Brain microvascular endothelial cell (primary cell): ENCODE results near the gene GALNT12.

ENCODE experiments used
- DNase-seq: peaks from one replicate; pipeline ENCODE4 v3.0.0-alpha.2; 2020
- H3K27ac ChIP-seq: fragments of 250-450 bp; sonication (Bioruptor Pico); 2 replicates; pipeline ENCODE4 v1.5.1; 2020; ENCODE audit warnings: mild to moderate bottlenecking, moderate library complexity
- H3K27me3 ChIP-seq: fragments of 250-450 bp; sonication (Bioruptor Pico); replicated peaks from 2 replicates; pipeline ENCODE4 v1.5.1; 2020; ENCODE audit warnings: mild to moderate bottlenecking
- H3K36me3 ChIP-seq: fragments of 250-450 bp; sonication (Bioruptor Pico); replicated peaks from 2 replicates; pipeline ENCODE4 v1.5.1; 2020; ENCODE audit warnings: mild to moderate bottlenecking
- H3K4me3 ChIP-seq: 2 replicates; pipeline ENCODE4 v1.5.1; 2011; ENCODE audit warnings: low read depth, mild to moderate bottlenecking, control low read depth, low read length, moderate library complexity
- in situ Hi-C: cut with HindIII; loops from 2 replicates; pipeline ENCODE4 v1.10.0; 2017; ENCODE audit warnings: low sequenced_read_pairs, low pct_ligation_motif_present
- TF ChIP-seq, protein P1 (sequence below): IDR thresholded peaks from 2 replicates; pipeline ENCODE4 v1.5.1; 2011; ENCODE audit warnings: low read depth, mild to moderate bottlenecking, moderate library complexity, low read length, control low read depth, inconsistent platforms; ENCODE audit errors: missing control alignments

GALNT12 gene

DNA sequence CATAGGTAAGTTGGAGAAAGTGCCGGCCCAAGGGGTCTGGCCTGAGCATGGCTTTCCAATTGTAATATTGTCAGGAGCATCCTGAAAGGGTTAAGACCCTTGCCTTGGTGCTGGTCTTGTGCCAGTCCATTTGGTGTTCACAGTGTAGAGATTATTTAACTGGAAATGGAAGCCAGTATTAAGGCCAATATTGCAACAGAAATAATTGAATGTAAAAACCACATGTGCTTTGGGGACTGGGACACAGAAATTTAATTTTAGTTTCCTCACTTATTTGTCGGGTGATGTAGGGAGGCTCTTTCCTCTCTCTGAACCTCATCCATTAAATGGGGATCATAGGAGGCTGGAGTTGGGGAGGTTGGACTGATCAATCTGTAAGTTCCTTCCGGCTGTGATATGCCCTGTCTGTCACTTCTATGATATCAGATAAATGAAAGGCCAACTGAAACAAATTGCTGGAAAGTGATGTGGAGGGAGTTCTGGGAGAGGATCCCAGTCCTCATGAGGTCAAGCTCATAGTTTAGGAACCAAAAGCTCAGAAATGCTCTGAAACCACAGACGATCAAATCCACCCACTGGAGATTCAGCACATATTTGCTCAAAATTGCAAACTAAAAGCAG lies 81.4 kb downstream of the GALNT12 start:
- TF ChIP-seq, protein P1, sequence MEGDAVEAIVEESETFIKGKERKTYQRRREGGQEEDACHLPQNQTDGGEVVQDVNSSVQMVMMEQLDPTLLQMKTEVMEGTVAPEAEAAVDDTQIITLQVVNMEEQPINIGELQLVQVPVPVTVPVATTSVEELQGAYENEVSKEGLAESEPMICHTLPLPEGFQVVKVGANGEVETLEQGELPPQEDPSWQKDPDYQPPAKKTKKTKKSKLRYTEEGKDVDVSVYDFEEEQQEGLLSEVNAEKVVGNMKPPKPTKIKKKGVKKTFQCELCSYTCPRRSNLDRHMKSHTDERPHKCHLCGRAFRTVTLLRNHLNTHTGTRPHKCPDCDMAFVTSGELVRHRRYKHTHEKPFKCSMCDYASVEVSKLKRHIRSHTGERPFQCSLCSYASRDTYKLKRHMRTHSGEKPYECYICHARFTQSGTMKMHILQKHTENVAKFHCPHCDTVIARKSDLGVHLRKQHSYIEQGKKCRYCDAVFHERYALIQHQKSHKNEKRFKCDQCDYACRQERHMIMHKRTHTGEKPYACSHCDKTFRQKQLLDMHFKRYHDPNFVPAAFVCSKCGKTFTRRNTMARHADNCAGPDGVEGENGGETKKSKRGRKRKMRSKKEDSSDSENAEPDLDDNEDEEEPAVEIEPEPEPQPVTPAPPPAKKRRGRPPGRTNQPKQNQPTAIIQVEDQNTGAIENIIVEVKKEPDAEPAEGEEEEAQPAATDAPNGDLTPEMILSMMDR = no peak

DNA sequence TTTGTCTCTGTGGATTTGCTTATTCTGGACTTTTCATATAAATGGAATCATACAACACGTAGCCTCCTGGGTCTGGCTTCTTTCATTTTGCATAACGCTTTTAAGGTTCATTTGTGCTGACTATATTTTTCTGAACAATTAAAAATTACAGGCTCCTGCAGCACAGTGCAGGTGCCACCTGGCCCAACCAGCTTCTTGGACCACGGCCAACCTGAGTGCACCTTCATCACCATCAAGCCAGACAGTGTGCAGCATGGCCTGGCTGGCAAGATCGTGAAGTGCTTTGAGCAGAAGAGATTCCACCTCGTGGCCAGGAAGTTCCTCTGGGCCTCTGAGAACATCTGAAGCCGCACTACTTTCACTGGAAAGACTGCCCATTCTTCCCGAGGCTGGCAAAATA lies 82.8 kb downstream of the GALNT12 start:
- in situ Hi-C loops = no loop called here
- TF ChIP-seq, protein P1 = no peak

More for the DNA sequence above, 81.4 kb downstream of the GALNT12 start:
- Histone ChIP-seq H3K27me3 (no peaks in the 10 kb centered on the region), H3K4me3 (no peak overlapping the region), H3K27ac (no peak overlapping the region), H3K36me3 (no peaks in the 10 kb centered on the region)
- DNase-seq = no peak
- in situ Hi-C loops = no loop called here

DNA sequence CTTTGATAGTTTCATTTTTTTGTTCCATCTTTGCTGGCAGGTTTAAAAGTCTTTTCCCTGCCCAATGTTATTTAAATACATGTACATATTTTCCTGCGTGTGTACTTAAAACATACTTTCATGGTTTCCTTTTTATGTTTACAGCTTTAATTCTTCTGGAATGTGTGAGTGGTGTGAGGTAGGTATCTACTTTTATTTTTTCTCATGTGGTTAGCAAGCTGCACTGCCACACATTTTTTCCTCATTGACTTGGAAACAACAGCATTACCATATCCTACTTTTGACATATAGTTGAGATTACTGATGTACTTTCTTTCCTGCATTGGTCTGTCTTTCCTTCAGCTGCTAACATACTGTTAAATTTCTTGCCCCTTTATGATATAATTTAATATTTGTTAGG lies 84.8 kb downstream of the GALNT12 start:
- in situ Hi-C loops = no loop called here
- Histone ChIP-seq H3K36me3 (no peaks in the 10 kb centered on the region), H3K4me3 (no peak overlapping the region), H3K27ac (no peak overlapping the region), H3K27me3 (no peaks in the 10 kb centered on the region)
- DNase-seq = no peak
- TF ChIP-seq, protein P1 = no peak

More for the DNA sequence above, 82.8 kb downstream of the GALNT12 start:
- no peak for DNase-seq
- Histone ChIP-seq H3K4me3 (no peak overlapping the region), H3K27me3 (no peaks in the 10 kb centered on the region), H3K27ac (no peak overlapping the region), H3K36me3 (no peaks in the 10 kb centered on the region)

DNA sequence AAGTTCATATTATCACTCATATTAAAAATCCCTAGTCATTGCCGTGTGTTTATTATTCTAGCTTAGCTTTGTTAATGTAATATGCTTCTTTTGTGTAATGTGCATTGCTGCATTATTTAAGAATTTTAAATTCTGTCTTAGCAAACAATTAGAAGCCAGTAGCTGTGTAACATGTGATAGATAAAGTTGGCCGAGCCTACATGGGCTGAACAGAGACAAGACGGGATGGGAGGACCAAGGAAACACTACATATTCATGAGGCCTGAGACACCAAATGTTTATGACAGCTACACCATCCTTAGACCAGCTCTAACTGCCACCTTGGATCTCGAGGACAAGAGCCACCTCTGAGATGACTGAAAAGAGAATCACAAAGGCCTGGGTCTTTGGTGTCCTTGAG lies 85.2 kb downstream of the GALNT12 start:
- TF ChIP-seq, protein P1 = no peak
- Histone ChIP-seq H3K36me3 (no peaks in the 10 kb centered on the region), H3K27ac (no peak overlapping the region), H3K27me3 (no peaks in the 10 kb centered on the region), H3K4me3 (no peak overlapping the region)
- DNase-seq = no peak
- in situ Hi-C loops = no loop called here

DNA sequence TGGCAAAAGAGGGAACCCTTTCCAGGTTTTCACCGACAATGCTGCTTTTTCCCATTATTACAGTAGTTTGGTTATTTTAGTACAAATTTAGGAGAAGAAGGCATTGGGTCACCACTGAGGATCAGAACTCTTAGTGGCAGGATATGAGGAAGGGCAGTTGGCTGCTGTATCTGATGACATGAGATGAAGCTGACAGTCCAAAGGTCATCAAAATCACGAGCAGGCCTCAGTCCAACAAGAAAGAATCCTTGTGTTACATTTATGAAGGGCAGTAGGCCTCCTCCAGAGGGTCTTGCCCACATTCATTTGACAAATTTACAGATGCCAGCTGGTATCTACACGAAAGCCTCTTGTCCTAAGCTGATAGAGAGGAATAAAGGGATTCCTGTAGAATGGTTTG lies 86.7 kb downstream of the GALNT12 start:
- TF ChIP-seq, protein P1 = no peak
- in situ Hi-C loops = no loop called here
- H3K4me3 ChIP-seq = no peak overlapping the region
- H3K36me3 ChIP-seq = no peaks in the 10 kb centered on the region
- H3K27ac ChIP-seq = no peak overlapping the region
- DNase-seq = no peak
- no peaks in the 10 kb centered on the region for H3K27me3 ChIP-seq

DNA sequence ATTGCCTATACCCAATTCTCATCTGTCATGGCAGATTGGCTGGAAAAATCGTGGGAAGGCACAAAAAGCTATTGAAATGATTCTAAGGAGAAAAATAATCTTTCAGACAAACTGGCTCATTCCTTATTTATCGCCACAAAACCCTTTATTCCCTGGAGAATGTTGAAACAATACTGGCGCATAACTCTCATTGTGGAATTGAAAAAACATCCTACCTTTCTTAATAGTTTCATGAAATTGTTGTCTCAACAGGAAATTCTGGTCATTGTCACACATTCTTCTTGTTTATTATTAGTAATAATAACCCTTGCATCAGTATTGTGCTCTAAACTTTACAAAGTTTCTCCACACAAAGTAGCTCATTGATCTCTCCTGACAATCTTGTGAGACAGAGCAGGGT lies 87.3 kb downstream of the GALNT12 start:
- in situ Hi-C loops = no loop called here
- no peak for DNase-seq

More for the DNA sequence above, 87.3 kb downstream of the GALNT12 start:
- H3K36me3 ChIP-seq = no peaks in the 10 kb centered on the region
- no peak overlapping the region for H3K27ac ChIP-seq
- no peak overlapping the region for H3K4me3 ChIP-seq
- no peaks in the 10 kb centered on the region for H3K27me3 ChIP-seq
- TF ChIP-seq, protein P1 = no peak
